ENCODE data around the gene RNF41. TPM values are rescaled to one million over a fixed set of nuclear protein-coding genes. Genes with fewer than 3 reads are reported as not detected.

Gene RNF41
- total and polyA plus RNA-seq, 2 of the 13 experiments (the other 11 are each of a cell fraction or from before 2014, with no cell fraction given): 27.1 to 39.4 TPM

- peak; percentile 66; the same call in 1 of the 2 replicates for TF ChIP-seq HOMEZ (CRISPR knock-in tag; IDR thresholded peaks at IDR 0.05; ENCODE audit: low read depth)
- peak; percentile 67; the same call in 1 of the 2 replicates for TF ChIP-seq SMAD3 (CRISPR knock-in tag; IDR thresholded peaks at IDR 0.05)
- TF ChIP-seq AKNA (CRISPR knock-in tag; IDR thresholded peaks at IDR 0.05; ENCODE audit: borderline replicate concordance): no peak
- TF ChIP-seq ZFYVE20 (CRISPR knock-in tag; IDR thresholded peaks at IDR 0.05; ENCODE audit: borderline replicate concordance, low read depth): no peak
- peak; percentile 69; the same call in 1 of the 2 replicates for TF ChIP-seq KDM5B (CRISPR knock-in tag; IDR thresholded peaks at IDR 0.05; ENCODE audit: borderline replicate concordance)
- TF ChIP-seq NCOR1 (IDR thresholded peaks at IDR 0.05; ENCODE audit: borderline replicate concordance, low read length): no peak
- peak; percentile 87 for TF ChIP-seq ZNF709 (CRISPR knock-in tag; IDR thresholded peaks at IDR 0.05)
- TF ChIP-seq POLR2AphosphoS2 (IDR thresholded peaks at IDR 0.05; ENCODE audit: low read depth, low read length): 0 out of 2 replicates have a peak, but pooled peaks have one; percentile 63
- no peak for TF ChIP-seq RARG (CRISPR knock-in tag; IDR thresholded peaks at IDR 0.05; ENCODE audit: low read depth)
- TF ChIP-seq ZNF724P (CRISPR knock-in tag; IDR thresholded peaks at IDR 0.05; ENCODE audit: borderline replicate concordance): peak; percentile 71; the same call in 1 of the 2 replicates
- no peak for TF ChIP-seq ZSCAN29 (CRISPR knock-in tag; conservative IDR thresholded peaks at IDR 0.05)
- TF ChIP-seq RFX1 (IDR thresholded peaks at IDR 0.05): peak; percentile 66; the same call in 1 of the 2 replicates
- peak; percentile 67; the same call in 1 of the 2 replicates for TF ChIP-seq GATAD2A (CRISPR knock-in tag; IDR thresholded peaks at IDR 0.05)
- TF ChIP-seq ARID3A (IDR thresholded peaks at IDR 0.05; ENCODE audit: low read depth, low read length): no peak
- no peak for TF ChIP-seq SSRP1 (CRISPR knock-in tag; IDR thresholded peaks at IDR 0.05)
- peak; percentile 84 for TF ChIP-seq TBX3 (IDR thresholded peaks at IDR 0.05; ENCODE audit: borderline replicate concordance)
- TF ChIP-seq CSRNP1 (CRISPR knock-in tag; IDR thresholded peaks at IDR 0.05): peak; percentile 95
- TF ChIP-seq HNF1B (CRISPR knock-in tag; IDR thresholded peaks at IDR 0.05): peak; percentile 73
These were observed 45.1 kb upstream of the RNF41 start, which contains the start of gene COQ10A (continued) for GRCh38 chr12:56266693-56267442.

Measured in HepG2 (cell line).